Stimulated activated CD8-positive, alpha-beta memory T cell treated with anti-CD3 and anti-CD28 coated beads, Interleukin-12 subunit alpha, Interleukin-12 subunit beta, amount 100 ng/mL, for 4 hours (primary cell): ENCODE data around the gene ABI1.

Experiments
- DNase-seq: peaks from one replicate; pipeline ENCODE4 v3.0.0-alpha.2; 2020; ENCODE audit warnings: low read depth

Gene ABI1

GRCh38 chr10:26770069-26770468, 90.7 kb downstream of the ABI1 start:
- no peak for DNase-seq

GRCh38 chr10:26765549-26765948, 95.2 kb downstream of the ABI1 start:
- no peak for DNase-seq

- no peak for DNase-seq
Measured at GRCh38 chr10:26759008-26759407, 101.8 kb downstream of the ABI1 start.

- no peak for DNase-seq
Measured at GRCh38 chr10:26755443-26755903, 105.3 kb downstream of the ABI1 start.

GRCh38 chr10:26746061-26746460, 114.7 kb downstream of the ABI1 start:
- no peak for DNase-seq

GRCh38 chr10:26743841-26744240, 116.9 kb downstream of the ABI1 start:
- DNase-seq: no peak

GRCh38 chr10:26743091-26743490, 117.7 kb downstream of the ABI1 start:
- no peak for DNase-seq

GRCh38 chr10:26741368-26741767, 119.4 kb downstream of the ABI1 start:
- no peak for DNase-seq

- no peak for DNase-seq
Measured at GRCh38 chr10:26739071-26739631, 121.6 kb downstream of the ABI1 start.

GRCh38 chr10:26738301-26738911, 122.4 kb downstream of the ABI1 start:
- DNase-seq: no peak

GRCh38 chr10:26737730-26738129, 123.0 kb downstream of the ABI1 start:
- DNase-seq: no peak

GRCh38 chr10:26735435-26735834, 125.3 kb downstream of the ABI1 start:
- DNase-seq: no peak

GRCh38 chr10:26733750-26734568, 126.8 kb downstream of the ABI1 start:
- no peak for DNase-seq

- DNase-seq: no peak
Measured at GRCh38 chr10:26730552-26730951, 130.2 kb downstream of the ABI1 start.

GRCh38 chr10:26729395-26729794, 131.4 kb downstream of the ABI1 start:
- DNase-seq: no peak

GRCh38 chr10:26728957-26729356, 131.8 kb downstream of the ABI1 start:
- DNase-seq: no peak

GRCh38 chr10:26727005-26727404, 133.8 kb downstream of the ABI1 start:
- DNase-seq: no peak

- no peak for DNase-seq
Measured at GRCh38 chr10:26725837-26726727, 134.7 kb downstream of the ABI1 start.

GRCh38 chr10:26723016-26723415, 137.7 kb downstream of the ABI1 start:
- no peak for DNase-seq

GRCh38 chr10:26721561-26721960, 139.2 kb downstream of the ABI1 start:
- peak; percentile 17 for DNase-seq

- no peak for DNase-seq
Measured at GRCh38 chr10:26717476-26717875, 143.3 kb downstream of the ABI1 start.

- DNase-seq: no peak
Measured at GRCh38 chr10:26715137-26715487, 145.6 kb downstream of the ABI1 start.
